Measurements from ENCODE around the gene PDE7B.

DNA sequence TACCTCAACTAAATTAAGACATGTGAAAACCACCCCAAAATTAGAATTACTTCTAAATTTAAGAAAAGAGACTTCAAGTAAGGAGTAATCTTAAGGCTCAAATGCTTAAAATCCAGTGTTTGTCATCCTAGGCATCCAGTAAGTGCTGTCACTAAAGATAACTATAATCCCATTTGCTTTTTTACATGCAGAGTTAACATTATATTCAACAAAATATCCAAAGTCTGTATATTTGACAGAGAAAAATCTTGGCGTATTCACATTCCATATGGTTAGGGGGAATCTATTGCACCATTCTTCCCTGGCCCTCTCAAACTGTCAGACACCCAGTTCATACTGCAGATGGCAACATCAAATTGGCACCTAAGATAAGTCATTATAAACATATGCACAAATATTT, 381.2 kb downstream of the PDE7B start:
- TF ChIP-seq POLR2AphosphoS5 (IDR thresholded peaks at IDR 0.05; ENCODE audit: low read depth, low read length), result no peak
- no peak for TF ChIP-seq TAF1 (IDR thresholded peaks at IDR 0.05; ENCODE audit: borderline replicate concordance, low read depth, low read length)
- TF ChIP-seq EZH2phosphoT487 (IDR thresholded peaks at IDR 0.05; ENCODE audit: borderline replicate concordance, low read depth), result no peak

Data from SK-N-SH (cell line).